Measurements from ENCODE around the gene MRPS10.
"Not testable (repeated sequence)": the region's sequence is repeated elsewhere in the genome, so short reads cannot be mapped to it uniquely, and the experiment has no call there.

The MRPS10 gene

GRCh38 chr6:42195415-42195814 lies 22.2 kb downstream of the MRPS10 start:
- Histone ChIP-seq H3K27me3 (ENCODE audit: control insufficient read depth, low read length) (no peaks in the 10 kb centered on the region), H3K4me3 (ENCODE audit: low read length) (peak overlapping the region; percentile 25), H4K20me1 (ENCODE audit: control insufficient read depth, insufficient read depth, low read depth, low read length) (no peaks in the 10 kb centered on the region), H3K9me2 (replicated peaks; ENCODE audit: control insufficient read depth, low read length) (no peaks in the 10 kb centered on the region), H3K4me1 (ENCODE audit: control insufficient read depth, low read length) (peaks cover 34% of the 10 kb centered on the region), H3K9me3 (ENCODE audit: control insufficient read depth, insufficient read depth, low read length) (no peaks in the 10 kb centered on the region), H3F3A (ENCODE audit: control insufficient read depth, insufficient read depth) (peaks cover 8% of the 10 kb centered on the region), H3K4me2 (ENCODE audit: low read length) (peak overlapping the region; percentile 27), H3K36me3 (ENCODE audit: control insufficient read depth, low read length) (peaks cover 9% of the 10 kb centered on the region; the same call in 1 of the 2 replicates), H3K27ac (ENCODE audit: low read depth, low read length) (peak overlapping the region; percentile 59), H3K79me2 (ENCODE audit: control insufficient read depth, low read length) (no peaks in the 10 kb centered on the region)
- no peak for TF ChIP-seq EZH2phosphoT487 (IDR thresholded peaks at IDR 0.05; ENCODE audit: borderline replicate concordance, low read length)
- no peak for TF ChIP-seq CTCF (IDR thresholded peaks at IDR 0.05; ENCODE audit: low read depth, low read length, poor library complexity, severe bottlenecking)

GRCh38 chr6:42194056-42194455 lies 23.6 kb downstream of the MRPS10 start:
- peaks cover 9% of the 10 kb centered on the region; the same call in 1 of the 2 replicates for H3K36me3 ChIP-seq (ENCODE audit: control insufficient read depth, low read length)
- H3K27me3 ChIP-seq (ENCODE audit: control insufficient read depth, low read length): no peaks in the 10 kb centered on the region
- no peaks in the 10 kb centered on the region for H3K9me3 ChIP-seq (ENCODE audit: control insufficient read depth, insufficient read depth, low read length)
- peaks cover 8% of the 10 kb centered on the region for H3F3A ChIP-seq (ENCODE audit: control insufficient read depth, insufficient read depth)
- H3K4me2 ChIP-seq (ENCODE audit: low read length): no peak overlapping the region
- H3K4me1 ChIP-seq (ENCODE audit: control insufficient read depth, low read length): peaks cover 21% of the 10 kb centered on the region
- no peak overlapping the region for H3K4me3 ChIP-seq (ENCODE audit: low read length)
- no peaks in the 10 kb centered on the region for H4K20me1 ChIP-seq (ENCODE audit: control insufficient read depth, insufficient read depth, low read depth, low read length)
- H3K9me2 ChIP-seq (replicated peaks; ENCODE audit: control insufficient read depth, low read length): no peaks in the 10 kb centered on the region
- no peaks in the 10 kb centered on the region for H3K79me2 ChIP-seq (ENCODE audit: control insufficient read depth, low read length)
- no peak overlapping the region for H3K27ac ChIP-seq (ENCODE audit: low read depth, low read length)
- TF ChIP-seq CTCF (IDR thresholded peaks at IDR 0.05; ENCODE audit: low read depth, low read length, poor library complexity, severe bottlenecking) (no peak), EZH2phosphoT487 (IDR thresholded peaks at IDR 0.05; ENCODE audit: borderline replicate concordance, low read length) (no peak)

GRCh38 chr6:42193491-42193894 lies 24.2 kb downstream of the MRPS10 start:
- H3K79me2 ChIP-seq (ENCODE audit: control insufficient read depth, low read length): no peaks in the 10 kb centered on the region
- peaks cover 8% of the 10 kb centered on the region for H3F3A ChIP-seq (ENCODE audit: control insufficient read depth, insufficient read depth)
- H3K36me3 ChIP-seq (ENCODE audit: control insufficient read depth, low read length): peaks cover 9% of the 10 kb centered on the region; the same call in 1 of the 2 replicates
- H3K9me3 ChIP-seq (ENCODE audit: control insufficient read depth, insufficient read depth, low read length): no peaks in the 10 kb centered on the region
- no peaks in the 10 kb centered on the region for H3K27me3 ChIP-seq (ENCODE audit: control insufficient read depth, low read length)
- no peaks in the 10 kb centered on the region for H4K20me1 ChIP-seq (ENCODE audit: control insufficient read depth, insufficient read depth, low read depth, low read length)
- H3K4me2 ChIP-seq (ENCODE audit: low read length): no peak overlapping the region
- no peaks in the 10 kb centered on the region for H3K9me2 ChIP-seq (replicated peaks; ENCODE audit: control insufficient read depth, low read length)
- TF ChIP-seq EZH2phosphoT487 (IDR thresholded peaks at IDR 0.05; ENCODE audit: borderline replicate concordance, low read length): no peak
- no peak for TF ChIP-seq CTCF (IDR thresholded peaks at IDR 0.05; ENCODE audit: low read depth, low read length, poor library complexity, severe bottlenecking)
- peaks cover 21% of the 10 kb centered on the region for H3K4me1 ChIP-seq (ENCODE audit: control insufficient read depth, low read length)
- no peak overlapping the region for H3K27ac ChIP-seq (ENCODE audit: low read depth, low read length)
- no peak overlapping the region for H3K4me3 ChIP-seq (ENCODE audit: low read length)

GRCh38 chr6:42192385-42192784 lies 25.3 kb downstream of the MRPS10 start:
- H4K20me1 ChIP-seq (ENCODE audit: control insufficient read depth, insufficient read depth, low read depth, low read length); H3K79me2 ChIP-seq (ENCODE audit: control insufficient read depth, low read length); H3K27ac ChIP-seq (ENCODE audit: low read depth, low read length); H3K4me2 ChIP-seq (ENCODE audit: low read length); H3K36me3 ChIP-seq (ENCODE audit: control insufficient read depth, low read length); H3K9me3 ChIP-seq (ENCODE audit: control insufficient read depth, insufficient read depth, low read length); H3F3A ChIP-seq (ENCODE audit: control insufficient read depth, insufficient read depth); H3K9me2 ChIP-seq (replicated peaks; ENCODE audit: control insufficient read depth, low read length); H3K27me3 ChIP-seq (ENCODE audit: control insufficient read depth, low read length); H3K4me3 ChIP-seq (ENCODE audit: low read length): not testable (repeated sequence)
- H3K4me1 ChIP-seq (ENCODE audit: control insufficient read depth, low read length): peaks cover 21% of the 10 kb centered on the region
